RWPE1 (cell line): Measurements from ENCODE around the gene SELENOF.

Experiments used
- CTCF ChIA-PET: fragments of 350-600 bp; sonication (Branson Sonifier 250); formaldehyde crosslinking; extraction: SDS; loops from one replicate; lab custom pipeline; 2021; lab: Yijun Ruan, JAX
- POLR2A ChIA-PET: fragments of 400-600 bp; formaldehyde crosslinking; extraction: SDS; loops from one replicate; lab custom pipeline; 2020; ENCODE audit warnings: antibody characterized with exemption; ENCODE audit not compliant: low non-redundant PET; lab: Yijun Ruan, JAX
- DNase-seq: peaks from one replicate; pipeline ENCODE4 v3.0.0; 2012; ENCODE audit warnings: low spot score
- H3K27ac ChIP-seq: fragments of 450-650 bp; 2 replicates; pipeline ENCODE4 v1.5.1; 2017
- TF ChIP-seq, protein P1 (sequence below): fragments of 450-650 bp; conservative IDR thresholded peaks from 2 replicates; pipeline ENCODE4 v1.5.1; 2017; ENCODE audit warnings: low read depth, mild to moderate bottlenecking

Gene SELENOF

DNA sequence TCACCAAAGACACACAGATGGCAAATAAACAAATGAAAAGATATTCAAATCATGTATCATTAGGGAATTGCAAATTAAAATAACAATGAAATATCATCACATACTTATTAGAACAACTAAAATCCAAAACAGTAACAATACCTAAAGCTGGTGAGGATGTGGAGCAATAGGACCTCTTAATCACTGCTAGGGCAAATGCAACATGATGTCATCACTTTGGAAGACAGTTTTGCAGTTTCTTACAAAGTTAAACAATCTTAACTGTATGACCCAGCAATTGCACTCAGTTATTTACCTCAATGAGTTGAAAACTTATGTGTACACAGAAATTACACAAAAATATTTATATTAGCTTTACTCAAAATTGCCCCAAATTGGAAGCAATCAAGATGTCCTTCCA is 47.3 kb downstream of the SELENOF start:
- POLR2A ChIA-PET, result no interaction called here
- DNase-seq, result no peak
- CTCF ChIA-PET, result no interaction called here
- TF ChIP-seq, protein P1, sequence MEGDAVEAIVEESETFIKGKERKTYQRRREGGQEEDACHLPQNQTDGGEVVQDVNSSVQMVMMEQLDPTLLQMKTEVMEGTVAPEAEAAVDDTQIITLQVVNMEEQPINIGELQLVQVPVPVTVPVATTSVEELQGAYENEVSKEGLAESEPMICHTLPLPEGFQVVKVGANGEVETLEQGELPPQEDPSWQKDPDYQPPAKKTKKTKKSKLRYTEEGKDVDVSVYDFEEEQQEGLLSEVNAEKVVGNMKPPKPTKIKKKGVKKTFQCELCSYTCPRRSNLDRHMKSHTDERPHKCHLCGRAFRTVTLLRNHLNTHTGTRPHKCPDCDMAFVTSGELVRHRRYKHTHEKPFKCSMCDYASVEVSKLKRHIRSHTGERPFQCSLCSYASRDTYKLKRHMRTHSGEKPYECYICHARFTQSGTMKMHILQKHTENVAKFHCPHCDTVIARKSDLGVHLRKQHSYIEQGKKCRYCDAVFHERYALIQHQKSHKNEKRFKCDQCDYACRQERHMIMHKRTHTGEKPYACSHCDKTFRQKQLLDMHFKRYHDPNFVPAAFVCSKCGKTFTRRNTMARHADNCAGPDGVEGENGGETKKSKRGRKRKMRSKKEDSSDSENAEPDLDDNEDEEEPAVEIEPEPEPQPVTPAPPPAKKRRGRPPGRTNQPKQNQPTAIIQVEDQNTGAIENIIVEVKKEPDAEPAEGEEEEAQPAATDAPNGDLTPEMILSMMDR, result no peak
- H3K27ac ChIP-seq, result no peak overlapping the region

DNA sequence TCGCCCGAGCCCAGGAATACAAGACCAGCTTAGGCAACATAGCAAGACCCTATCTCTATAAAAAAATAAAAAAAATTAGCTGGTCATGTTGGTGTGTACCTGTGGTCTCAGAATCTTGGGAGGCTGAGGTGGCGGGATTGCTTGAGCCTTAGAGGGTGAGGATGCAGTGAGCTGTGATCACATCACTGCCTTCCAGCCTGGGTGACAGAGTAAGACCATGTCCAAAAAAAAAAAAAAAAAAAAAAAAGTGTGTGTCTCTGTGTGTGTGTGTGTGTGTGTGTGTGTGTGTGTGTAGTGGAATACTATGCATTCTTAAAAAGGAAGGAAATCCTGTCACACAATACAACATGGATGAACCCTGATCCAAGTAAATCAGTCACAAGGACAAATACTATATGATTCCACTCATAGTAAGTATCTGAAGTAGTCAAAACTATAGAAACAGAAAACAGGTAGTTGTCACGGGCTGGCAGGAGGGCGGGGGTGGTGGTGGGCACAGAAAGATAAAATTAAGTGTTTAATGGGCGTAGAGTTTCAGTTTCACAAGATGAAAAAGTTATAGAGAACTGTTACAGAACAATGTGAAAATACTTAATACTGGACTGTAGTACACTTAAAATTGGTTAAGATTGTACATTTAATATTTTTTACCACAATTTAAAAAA is 47.8 kb downstream of the SELENOF start:
- H3K27ac ChIP-seq, result no peak overlapping the region
- TF ChIP-seq, protein P1, result no peak
- POLR2A ChIA-PET, result no interaction called here
- no peak for DNase-seq
- CTCF ChIA-PET, result interaction anchor here (0.8 kb wide), 1 partner anchor 15 kb away, joined by 3 read pairs; no protein-coding TSS in a partner anchor

GRCh38 chr1:86862920-86863319 is 51.0 kb downstream of the SELENOF start:
- H3K27ac ChIP-seq, result no peak overlapping the region
- TF ChIP-seq, protein P1, result no peak
- DNase-seq, result no peak
- CTCF ChIA-PET, result no interaction called here
- POLR2A ChIA-PET, result no interaction called here

GRCh38 chr1:86861424-86861823 is 52.5 kb downstream of the SELENOF start:
- DNase-seq, result no peak
- ChIA-PET CTCF (no interaction called here), POLR2A (no interaction called here)
- TF ChIP-seq, protein P1, result no peak
- H3K27ac ChIP-seq, result no peak overlapping the region

DNA sequence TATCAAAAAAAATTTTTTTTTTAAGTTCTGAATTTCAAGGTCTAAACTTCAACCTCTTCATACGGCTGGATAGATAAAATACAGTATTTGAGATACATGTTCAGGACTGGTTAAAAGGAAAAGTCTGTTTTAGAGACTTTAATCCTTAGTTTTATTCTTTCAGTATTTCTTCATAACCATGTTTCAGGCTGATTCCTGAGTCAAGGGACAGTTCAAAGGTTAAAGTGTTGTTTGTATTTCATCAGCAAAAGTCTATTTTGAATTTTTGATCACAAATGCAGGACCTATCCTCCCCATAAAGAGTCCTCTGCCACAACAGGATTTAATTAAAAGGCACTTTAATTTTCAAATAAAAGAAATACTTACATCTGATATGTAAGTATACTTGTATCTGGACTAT is 53.5 kb downstream of the SELENOF start:
- POLR2A ChIA-PET, result no interaction called here
- TF ChIP-seq, protein P1, result no peak
- CTCF ChIA-PET, result interaction anchor here (1.0 to 1.3 kb wide), 2 partner anchors 56 to 105 kb away, joined by 3 to 4 read pairs; no protein-coding TSS in a partner anchor
- H3K27ac ChIP-seq, result no peak overlapping the region
- no peak for DNase-seq

- TF ChIP-seq, protein P1, result no peak
- no peak overlapping the region for H3K27ac ChIP-seq
- ChIA-PET CTCF (interaction anchor here (0.7 to 1.3 kb wide), 3 partner anchors 56 to 105 kb away, joined by 3 to 4 read pairs (median 4); no protein-coding TSS in a partner anchor), POLR2A (no interaction called here)
- DNase-seq, result no peak
Observed at GRCh38 chr1:86860020-86860419, 53.9 kb downstream of the SELENOF start.
